Activated CD8-positive, alpha-beta memory T cell treated with anti-CD3 and anti-CD28 coated beads, Interleukin-2, amount 10 ng/mL, durations not matched to agents 7 days and 5 days (primary cell): ENCODE data around the gene PCDH9. TPM values are rescaled to one million over a fixed set of nuclear protein-coding genes. Genes with fewer than 3 reads are reported as not detected.

ENCODE experiments used
- ATAC-seq: fragments of 150-1000 bp; cut with Tn5 transposase; one replicate; pipeline ENCODE4 v1.10.0; 2021; ENCODE audit warnings: moderate library complexity
- CTCF ChIA-PET: fragments of 350-600 bp; sonication (Branson Sonifier 250); formaldehyde crosslinking; loops from one replicate; lab custom pipeline; 2021; ENCODE audit warnings: antibody characterized with exemption; lab: Charles Lee
- DNase-seq: peaks from one replicate; pipeline ENCODE4 v3.0.0-alpha.2; 2020
- H3K27ac Mint-ChIP-seq: one replicate; pipeline ENCODE4 v1.8.0; 2021; ENCODE audit warnings: mild to moderate bottlenecking, mixed read lengths
- H3K27me3 Mint-ChIP-seq: one replicate; pipeline ENCODE4 v1.8.0; 2021; ENCODE audit warnings: mixed read lengths
- H3K36me3 Mint-ChIP-seq: one replicate; pipeline ENCODE4 v1.8.0; 2021; ENCODE audit warnings: mild to moderate bottlenecking, mixed read lengths
- H3K4me1 Mint-ChIP-seq: one replicate; pipeline ENCODE4 v1.8.0; 2021; ENCODE audit warnings: mixed read lengths
- H3K4me3 Mint-ChIP-seq: one replicate; pipeline ENCODE4 v1.8.0; 2021; ENCODE audit warnings: mild to moderate bottlenecking, moderate library complexity, mixed read lengths
- H3K9me3 Mint-ChIP-seq: one replicate; pipeline ENCODE4 v1.8.0; 2022; ENCODE audit warnings: low read depth, mixed read lengths
- total RNA-seq, 2 experiments: library from RNA; stranded (reverse); gene quantifications; one replicate each; pipeline ENCODE4 v1.2.3, GENCODE V29; 2021

Gene PCDH9
- total RNA-seq, 2 experiments from 2014 or later: 0.14 to 0.15 TPM

- ATAC-seq: no peak
- Mint-ChIP-seq H3K36me3 (no peaks in the 10 kb centered on the region), H3K9me3 (no peaks in the 10 kb centered on the region), H3K4me3 (no peak overlapping the region), H3K4me1 (no peaks in the 10 kb centered on the region), H3K27ac (no peak overlapping the region), H3K27me3 (no peaks in the 10 kb centered on the region)
- CTCF ChIA-PET: no interaction called here
- no peak for DNase-seq
Observed at GRCh38 chr13:67140006-67140405, 90.1 kb downstream of the PCDH9 start.

GRCh38 chr13:67139551-67139950 lies 90.6 kb downstream of the PCDH9 start:
- H3K27ac Mint-ChIP-seq: no peak overlapping the region
- no peaks in the 10 kb centered on the region for H3K27me3 Mint-ChIP-seq
- H3K9me3 Mint-ChIP-seq: no peaks in the 10 kb centered on the region
- ATAC-seq (no peak), DNase-seq (no peak)
- no peaks in the 10 kb centered on the region for H3K4me1 Mint-ChIP-seq
- no peak overlapping the region for H3K4me3 Mint-ChIP-seq
- CTCF ChIA-PET: no interaction called here
- H3K36me3 Mint-ChIP-seq: no peaks in the 10 kb centered on the region

DNA sequence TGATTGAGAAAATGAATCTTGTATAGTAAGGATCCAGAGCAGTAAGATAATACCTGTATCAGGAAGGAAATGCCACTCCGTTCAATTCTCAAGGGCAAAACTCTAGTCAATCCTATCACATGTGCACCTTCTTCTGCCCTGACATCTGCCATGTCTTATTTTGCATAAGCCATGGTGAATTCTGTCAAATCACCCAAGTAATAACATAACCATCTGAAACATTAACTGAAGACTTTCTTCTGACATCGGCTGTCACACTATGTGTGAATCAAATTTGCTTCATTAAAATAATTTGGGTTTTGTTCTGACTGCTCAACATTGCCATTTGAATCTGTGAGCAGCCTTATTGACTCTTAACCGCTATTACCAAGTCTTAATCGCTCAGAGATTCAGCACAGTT lies 91.2 kb downstream of the PCDH9 start:
- Mint-ChIP-seq H3K27me3 (no peaks in the 10 kb centered on the region), H3K4me3 (no peak overlapping the region), H3K9me3 (no peaks in the 10 kb centered on the region), H3K27ac (no peak overlapping the region), H3K36me3 (no peaks in the 10 kb centered on the region), H3K4me1 (no peaks in the 10 kb centered on the region)
- no peak for ATAC-seq
- CTCF ChIA-PET: no interaction called here
- DNase-seq: no peak

GRCh38 chr13:67137044-67137735 lies 92.9 kb downstream of the PCDH9 start:
- Mint-ChIP-seq H3K36me3 (no peaks in the 10 kb centered on the region), H3K4me3 (no peak overlapping the region), H3K27ac (no peak overlapping the region), H3K27me3 (no peaks in the 10 kb centered on the region), H3K4me1 (no peaks in the 10 kb centered on the region), H3K9me3 (no peaks in the 10 kb centered on the region)
- CTCF ChIA-PET: no interaction called here
- ATAC-seq (no peak), DNase-seq (no peak)

- CTCF ChIA-PET: no interaction called here
- DNase-seq: no peak
- H3K27ac Mint-ChIP-seq: no peak overlapping the region
- no peaks in the 10 kb centered on the region for H3K9me3 Mint-ChIP-seq
- no peaks in the 10 kb centered on the region for H3K36me3 Mint-ChIP-seq
- H3K4me3 Mint-ChIP-seq: no peak overlapping the region
- no peak for ATAC-seq
- H3K27me3 Mint-ChIP-seq: no peaks in the 10 kb centered on the region
- H3K4me1 Mint-ChIP-seq: no peaks in the 10 kb centered on the region
Observed at GRCh38 chr13:67136157-67136556, 94.0 kb downstream of the PCDH9 start.

GRCh38 chr13:67135356-67135755 lies 94.8 kb downstream of the PCDH9 start:
- CTCF ChIA-PET: no interaction called here
- DNase-seq: no peak
- Mint-ChIP-seq H3K4me1 (no peaks in the 10 kb centered on the region), H3K4me3 (no peak overlapping the region), H3K27ac (no peak overlapping the region), H3K27me3 (no peaks in the 10 kb centered on the region), H3K36me3 (no peaks in the 10 kb centered on the region), H3K9me3 (no peaks in the 10 kb centered on the region)
- ATAC-seq: no peak

- no peak for ATAC-seq
- Mint-ChIP-seq H3K36me3 (no peaks in the 10 kb centered on the region), H3K27ac (no peak overlapping the region), H3K4me1 (no peaks in the 10 kb centered on the region), H3K9me3 (no peaks in the 10 kb centered on the region), H3K27me3 (no peaks in the 10 kb centered on the region), H3K4me3 (no peak overlapping the region)
- DNase-seq: no peak
- CTCF ChIA-PET: no interaction called here
Observed at GRCh38 chr13:67134417-67135129, 95.6 kb downstream of the PCDH9 start.

GRCh38 chr13:67133476-67133875 lies 96.7 kb downstream of the PCDH9 start:
- Mint-ChIP-seq H3K4me3 (no peak overlapping the region), H3K9me3 (no peaks in the 10 kb centered on the region), H3K4me1 (no peaks in the 10 kb centered on the region), H3K27ac (no peak overlapping the region), H3K27me3 (no peaks in the 10 kb centered on the region), H3K36me3 (no peaks in the 10 kb centered on the region)
- CTCF ChIA-PET: no interaction called here
- DNase-seq: no peak
- no peak for ATAC-seq

DNA sequence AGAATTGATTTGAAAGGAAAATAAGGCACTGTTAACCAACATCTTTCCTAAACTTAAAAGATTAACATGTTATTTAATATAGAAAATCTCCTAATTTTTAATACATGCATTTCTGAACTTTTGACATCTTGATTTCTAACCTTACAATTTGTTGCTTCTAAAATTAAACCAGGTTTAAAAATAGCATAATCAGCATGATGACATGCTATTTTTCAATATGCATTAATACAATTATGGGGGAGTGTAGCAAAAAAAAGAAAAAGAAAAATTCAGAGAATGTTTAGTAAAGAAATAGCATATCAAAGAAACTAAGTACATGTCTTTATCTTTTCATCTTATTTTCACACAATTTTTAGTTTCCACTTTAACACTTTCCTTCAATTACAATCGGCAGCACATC lies 98.7 kb downstream of the PCDH9 start:
- Mint-ChIP-seq H3K4me1 (no peaks in the 10 kb centered on the region), H3K36me3 (no peaks in the 10 kb centered on the region), H3K27ac (no peak overlapping the region), H3K4me3 (no peak overlapping the region), H3K27me3 (no peaks in the 10 kb centered on the region), H3K9me3 (no peaks in the 10 kb centered on the region)
- ATAC-seq (no peak), DNase-seq (no peak)
- CTCF ChIA-PET: no interaction called here

DNA sequence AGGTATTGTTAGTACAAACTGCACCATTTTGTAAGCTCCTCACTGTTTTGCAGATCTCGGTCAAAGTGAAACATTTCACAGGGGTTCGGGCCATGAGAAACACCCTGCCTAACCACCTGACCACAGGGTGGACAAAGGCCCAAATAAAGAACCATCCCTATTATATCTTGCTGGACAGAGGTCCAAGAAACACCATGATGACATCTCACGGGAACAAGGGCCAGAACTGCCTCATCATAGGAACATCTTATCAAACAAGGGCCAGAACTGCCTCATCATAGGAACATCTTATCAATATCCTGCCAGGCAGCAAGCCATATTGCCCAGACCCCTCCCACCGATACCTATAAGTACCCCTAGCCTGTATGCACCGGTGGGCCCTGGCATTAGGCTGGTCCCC lies 99.7 kb downstream of the PCDH9 start:
- Mint-ChIP-seq H3K27me3 (no peaks in the 10 kb centered on the region), H3K4me3 (no peak overlapping the region), H3K9me3 (no peaks in the 10 kb centered on the region), H3K27ac (no peak overlapping the region), H3K4me1 (no peaks in the 10 kb centered on the region), H3K36me3 (no peaks in the 10 kb centered on the region)
- DNase-seq: no peak
- CTCF ChIA-PET: no interaction called here
- ATAC-seq: no peak

GRCh38 chr13:67128136-67128535 lies 102.0 kb downstream of the PCDH9 start:
- H3K27me3 Mint-ChIP-seq: no peaks in the 10 kb centered on the region
- CTCF ChIA-PET: no interaction called here
- DNase-seq: no peak

GRCh38 chr13:67125681-67126080 lies 104.5 kb downstream of the PCDH9 start:
- ATAC-seq (no peak), DNase-seq (no peak)
- Mint-ChIP-seq H3K27me3 (no peaks in the 10 kb centered on the region), H3K4me1 (no peaks in the 10 kb centered on the region), H3K27ac (no peak overlapping the region), H3K9me3 (no peaks in the 10 kb centered on the region), H3K36me3 (no peaks in the 10 kb centered on the region), H3K4me3 (no peak overlapping the region)
- CTCF ChIA-PET: no interaction called here

More at GRCh38 chr13:67128136-67128535, 102.0 kb downstream of the PCDH9 start:
- no peaks in the 10 kb centered on the region for H3K4me1 Mint-ChIP-seq
- ATAC-seq: no peak
- no peak overlapping the region for H3K27ac Mint-ChIP-seq
- H3K36me3 Mint-ChIP-seq: no peaks in the 10 kb centered on the region
- H3K9me3 Mint-ChIP-seq: no peaks in the 10 kb centered on the region
- H3K4me3 Mint-ChIP-seq: no peak overlapping the region

DNA sequence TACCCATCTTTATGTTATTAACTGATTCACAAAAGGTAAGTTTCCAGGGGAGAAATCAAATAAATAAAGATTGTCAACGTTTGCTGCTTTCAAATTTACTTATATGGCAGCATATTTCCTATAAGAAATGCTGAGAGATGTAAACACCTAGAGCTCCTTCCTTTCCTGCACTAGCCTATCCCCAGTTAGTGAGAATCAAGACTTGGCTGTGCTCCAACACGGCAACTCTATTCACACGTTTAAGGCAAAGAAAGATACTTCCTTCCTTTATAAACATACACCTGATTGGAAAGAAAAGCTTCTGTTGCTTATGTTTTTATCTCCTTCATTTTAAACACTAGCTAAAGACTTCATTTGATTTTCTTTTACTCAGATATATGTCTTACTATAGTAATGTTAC lies 107.0 kb downstream of the PCDH9 start:
- Mint-ChIP-seq H3K27ac (no peak overlapping the region), H3K4me1 (no peaks in the 10 kb centered on the region), H3K4me3 (no peak overlapping the region), H3K27me3 (no peaks in the 10 kb centered on the region), H3K9me3 (no peaks in the 10 kb centered on the region), H3K36me3 (no peaks in the 10 kb centered on the region)
- CTCF ChIA-PET: no interaction called here
- no peak for ATAC-seq
- no peak for DNase-seq

DNA sequence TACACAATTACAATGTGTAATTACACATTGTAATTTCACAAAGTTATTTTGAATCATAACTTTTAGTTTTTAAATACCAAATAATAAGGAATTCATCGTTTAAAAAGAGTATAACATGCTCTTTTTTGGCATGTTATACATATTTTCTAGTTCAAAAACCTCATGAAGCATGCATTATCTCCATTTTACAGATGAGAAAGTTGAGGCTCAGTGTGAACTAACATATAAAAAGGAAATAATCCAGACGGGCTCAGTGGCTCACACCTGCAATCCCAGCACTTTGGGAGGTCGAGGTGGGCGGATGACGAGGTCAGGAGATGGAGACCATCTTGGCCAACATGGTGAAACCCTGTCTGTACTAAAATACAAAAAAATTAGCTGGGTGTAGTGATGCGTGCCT lies 107.9 kb downstream of the PCDH9 start:
- CTCF ChIA-PET: no interaction called here
- no peaks in the 10 kb centered on the region for H3K27me3 Mint-ChIP-seq
- H3K27ac Mint-ChIP-seq: no peak overlapping the region
- DNase-seq (no peak), ATAC-seq (no peak)
- H3K4me3 Mint-ChIP-seq: no peak overlapping the region
- H3K9me3 Mint-ChIP-seq: no peaks in the 10 kb centered on the region
- no peaks in the 10 kb centered on the region for H3K36me3 Mint-ChIP-seq
- no peaks in the 10 kb centered on the region for H3K4me1 Mint-ChIP-seq
